Right lobe of liver (tissue), 6 donors: Measurements from ENCODE around the gene MECR. TPM values are rescaled to one million over a fixed set of nuclear protein-coding genes. Genes with fewer than 3 reads are reported as not detected.

Experiments
- ATAC-seq, 4 donors: fragments of 200-7000 bp; cut with Tn5 transposase; one replicate each; pipeline ENCODE4 v1.9.1; 2020; ENCODE audit warnings: mild to moderate bottlenecking in 4 of 4, moderate library complexity in 4 of 4
- DNase-seq, 3 donors: peaks; one replicate each; pipeline ENCODE4 v3.0.0-alpha.2; 2020
- H3K27ac ChIP-seq, 3 donors: fragments of 200-600 bp; one replicate each; pipeline ENCODE4 v1.8.0; 2022
- H3K27me3 ChIP-seq, 2 donors: fragments of 200-600 bp; one replicate each; pipeline ENCODE4 v1.8.0; 2022
- H3K36me3 ChIP-seq, 4 donors: fragments of 200-600 bp; sonication (generic) in 1 of 4; one replicate each; pipeline versions ENCODE4 v1.5.1 to v1.8.0; 2017 to 2022; ENCODE audit warnings: control low read depth in 1 of 4
- H3K4me1 ChIP-seq, 4 donors: fragments of 200-600 bp; sonication (generic) in 1 of 4; one replicate each; pipeline versions ENCODE4 v1.5.1 to v1.8.0; 2017 to 2022; ENCODE audit warnings: control low read depth in 1 of 4
- H3K4me3 ChIP-seq, 3 donors: fragments of 200-600 bp; one replicate each; pipeline ENCODE4 v1.8.0; 2022
- H3K9me3 ChIP-seq, 4 donors: fragments of 200-600 bp; sonication (generic) in 1 of 4; one replicate each; pipeline versions ENCODE4 v1.5.1 to v1.8.0; 2017 to 2022; ENCODE audit warnings: control low read depth in 1 of 4
- CTCF ChIP-seq, 4 donors: fragments of 200-600 bp in 3 of 4; fragments of 450-650 bp in 1 of 4; IDR thresholded peaks; one replicate each; pipeline versions ENCODE4 v1.5.1 to v1.8.0; 2016 to 2022; ENCODE audit warnings: antibody characterized with exemption in 4 of 4, mild to moderate bottlenecking in 2 of 4
- POLR2A ChIP-seq: fragments of 450-650 bp; IDR thresholded peaks from one replicate; pipeline ENCODE4 v1.6.1; 2017; ENCODE audit warnings: antibody characterized with exemption, mild to moderate bottlenecking
- WGBS: methylation state at CpG from one replicate; pipeline ENCODE4 v1.1.6; 2018; ENCODE audit warnings: low coverage, low lambda C conversion rate; ENCODE audit not compliant: insufficient coverage; ENCODE audit errors: missing lambda C conversion rate; 5-methylcytosine and 5-hydroxymethylcytosine counted together
- intact Hi-C, 2 donors: fragments of 100-400 bp; cut with DNase I; formaldehyde crosslinking; loops; one replicate each; pipeline versions ENCODE4 v1.11.2 to v1.14.1; 2022
- total RNA-seq, 6 experiments: library from RNA; depleted of rRNA in 2 of 6; stranded (reverse); fragments of >200 nt in 2 of 6; fragmentation: NEBNext Ultra II Directional in 3 of 6; extraction: Animal tissue kit (Norgen Biotek cat#: 25700) in 3 of 6; gene quantifications; one replicate each; pipeline versions ENCODE4 v1.1.0 to v1.2.4, GENCODE V29; 2016 to 2023
- donor health status: DM: no; HTN: yes; CAD: no.
- donor health status: DM: no; HTN: no; CAD: no.
- donor health status: DM: no; HTN: no; CAD: no.
- donor health status: DM: no; HTN: yes; CAD: no.
- donor health status: DM: no; HTN: yes; CAD: no.

The MECR gene
- total RNA-seq, 6 experiments from 2014 or later: 13.1 to 22.1 (median 15.7) TPM

- WGBS: 86% methylated on average over 3 of the region's 3 CpGs
- no peak overlapping the region for H3K4me3 ChIP-seq
- H3K27me3 ChIP-seq: no peaks in the 10 kb centered on the region
These were observed 22.4 kb upstream of the MECR start for GRCh38 chr1:29253180-29253579.

DNA sequence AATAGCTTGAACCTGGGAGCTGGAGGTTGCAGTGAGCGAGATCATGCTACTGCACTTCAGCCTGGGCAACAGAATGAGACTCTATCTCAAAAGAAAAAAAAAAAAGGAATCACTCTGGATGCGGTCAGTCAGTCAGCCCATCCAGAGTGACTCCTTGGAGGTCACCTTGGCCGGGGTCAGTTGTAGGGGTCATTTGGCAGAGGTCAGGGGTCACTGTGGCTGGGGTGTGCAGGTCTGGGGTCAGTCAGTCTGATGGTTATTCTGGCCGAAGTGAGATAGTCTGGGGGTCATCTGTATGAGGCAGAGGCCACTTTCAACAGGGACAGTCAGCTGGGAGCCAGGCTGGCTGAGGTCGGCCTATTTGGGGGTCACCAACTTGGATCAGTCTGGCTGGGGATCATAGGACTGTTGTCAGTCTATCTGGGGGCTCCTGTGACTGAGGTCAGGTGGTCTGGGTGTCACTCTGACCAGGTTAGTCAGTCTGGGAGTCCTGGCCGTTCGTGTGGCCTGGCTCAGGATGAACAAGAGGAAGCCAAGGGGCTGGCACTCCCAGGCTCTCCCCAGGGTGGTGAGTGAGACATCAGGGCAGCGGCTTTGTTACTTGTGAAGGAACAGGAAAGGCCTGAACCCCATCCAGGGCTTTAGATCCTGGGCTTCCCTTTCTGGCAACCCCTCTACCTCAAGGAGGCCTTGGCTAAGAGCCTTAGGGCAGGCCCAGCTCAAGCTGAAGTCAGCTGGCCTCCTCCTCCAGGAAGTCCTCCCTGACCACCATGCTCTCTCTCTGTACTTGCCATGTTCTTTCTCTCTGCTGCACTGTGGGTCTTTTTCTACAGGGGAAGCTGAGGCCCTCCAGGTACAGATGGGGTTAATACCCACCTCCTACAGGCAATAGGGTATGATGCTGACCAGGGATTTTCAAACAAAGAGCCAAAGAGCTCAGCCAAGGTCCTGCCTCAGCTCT, 20.7 kb upstream of the MECR start:
- Histone ChIP-seq H3K27me3 (no peaks in the 10 kb centered on the region), H3K36me3 (no peaks in the 10 kb centered on the region), H3K4me1 (peaks cover 0 to 5% (median 0%) of the 10 kb centered on the region in 4 donors), H3K9me3 (no peaks in the 10 kb centered on the region), H3K27ac (no peak overlapping the region), H3K4me3 (no peak overlapping the region)
- DNase-seq (no peak), ATAC-seq (no peak)
- WGBS: 95% methylated on average over 2 of the region's 8 CpGs
- no peak for TF ChIP-seq CTCF (IDR thresholded peaks at IDR 0.05)
- intact Hi-C loops: no loop called here

More at GRCh38 chr1:29253180-29253579, 22.4 kb upstream of the MECR start:
- no peak overlapping the region for H3K27ac ChIP-seq
- H3K9me3 ChIP-seq: no peaks in the 10 kb centered on the region
- intact Hi-C loops: no loop called here
- H3K36me3 ChIP-seq: no peaks in the 10 kb centered on the region
- DNase-seq (no peak), ATAC-seq (no peak)
- TF ChIP-seq POLR2A (no peak), CTCF (IDR thresholded peaks at IDR 0.05) (no peak)
- H3K4me1 ChIP-seq: peaks cover 0 to 6% (median under 1%) of the 10 kb centered on the region in 4 donors

- DNase-seq (no peak), ATAC-seq (no peak)
- Histone ChIP-seq H3K4me1 (peaks cover 0 to 7% (median 0%) of the 10 kb centered on the region in 4 donors), H3K9me3 (no peaks in the 10 kb centered on the region), H3K27me3 (no peaks in the 10 kb centered on the region), H3K4me3 (no peak overlapping the region), H3K36me3 (no peaks in the 10 kb centered on the region), H3K27ac (no peak overlapping the region)
- 92% methylated on average over 2 of the region's 2 CpGs for WGBS
- intact Hi-C loops: loop anchor here in 1 of 2 donors (10.0 kb wide), 1 partner anchor 1135 kb away; no protein-coding TSS in a partner anchor
- no peak for TF ChIP-seq CTCF (IDR thresholded peaks at IDR 0.05)
- no peak for TF ChIP-seq POLR2A
These were observed 19.3 kb upstream of the MECR start for GRCh38 chr1:29249951-29250581.

DNA sequence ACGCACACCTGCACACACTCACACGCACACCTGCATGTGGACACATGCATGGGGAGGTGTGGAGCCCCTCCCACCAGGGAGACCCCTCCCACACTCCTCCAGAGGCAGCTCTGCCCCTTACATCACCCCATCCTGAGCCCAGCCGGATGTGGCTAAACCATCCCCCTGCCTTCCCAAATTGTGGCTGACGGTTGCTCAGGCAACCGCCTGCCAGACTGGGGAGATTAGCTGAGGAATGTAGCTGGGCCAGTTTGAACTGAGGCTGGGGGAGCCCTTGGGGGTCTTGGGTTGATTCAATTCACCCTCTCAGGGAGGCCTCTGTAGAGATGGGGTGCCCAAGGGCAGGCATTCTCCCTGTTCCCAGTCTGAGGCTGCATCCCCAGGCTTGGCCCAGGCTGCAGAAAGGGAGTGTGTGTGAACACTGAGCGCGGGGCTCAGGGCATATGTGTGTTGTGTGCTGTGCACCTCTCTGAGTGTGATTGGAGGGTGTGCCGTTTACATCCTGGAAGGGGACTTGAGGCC, 18.5 kb upstream of the MECR start:
- ATAC-seq (no peak), DNase-seq (no peak)

More for the DNA sequence above, 18.5 kb upstream of the MECR start:
- no peak for TF ChIP-seq CTCF (IDR thresholded peaks at IDR 0.05)
- TF ChIP-seq POLR2A: no peak
- peaks cover 0 to 7% (median 0%) of the 10 kb centered on the region in 4 donors for H3K4me1 ChIP-seq
- intact Hi-C loops: loop anchor here in 1 of 2 donors (10.0 kb wide), 1 partner anchor 1136 kb away; no protein-coding TSS in a partner anchor
- H3K36me3 ChIP-seq: no peaks in the 10 kb centered on the region
- H3K27ac ChIP-seq: no peak overlapping the region
- 76% methylated on average over 3 of the region's 8 CpGs for WGBS
- no peak overlapping the region for H3K4me3 ChIP-seq
- no peaks in the 10 kb centered on the region for H3K27me3 ChIP-seq
- no peaks in the 10 kb centered on the region for H3K9me3 ChIP-seq
